HEK293 (cell line): ENCODE measurements around the gene SYNDIG1.

Source experiments
- CTCF ChIA-PET: fragments of 350-600 bp; formaldehyde crosslinking; extraction: SDS; loops from one replicate; lab custom pipeline; 2021; ENCODE audit warnings: antibody characterized with exemption; lab: Yijun Ruan, JAX
- POLR2A ChIA-PET: fragments of 300-600 bp; formaldehyde crosslinking; extraction: SDS; loops from one replicate; lab custom pipeline; 2020; ENCODE audit warnings: antibody characterized with exemption, inconsistent platforms; lab: Yijun Ruan, JAX
- H3K27ac ChIP-seq: fragments of 200-500 bp; sonication (Bioruptor generic); 2 replicates; pipeline ENCODE4 v1.5.1; 2014; ENCODE audit warnings: low read depth, low read length, control low read depth, inconsistent platforms; ENCODE audit errors: extremely low read depth
- H3K36me3 ChIP-seq, 2 experiments: fragments of 200-500 bp in 1 of 2; sonication (Bioruptor generic) in 1 of 2; 1 replicate in 1 of 2; 2 replicates in 1 of 2; pipeline ENCODE4 v1.5.1; 2014 to 2017; ENCODE audit warnings: inconsistent platforms in 2 of 2, low read length in 2 of 2; ENCODE audit not compliant: control insufficient read depth in 2 of 2, insufficient read depth in 1 of 2
- H3K4me1 ChIP-seq: fragments of 200-500 bp; sonication (Bioruptor generic); 2 replicates; pipeline ENCODE4 v1.5.1; 2014; ENCODE audit warnings: mild to moderate bottlenecking, low read length, inconsistent platforms; ENCODE audit not compliant: control insufficient read depth, insufficient read depth
- H3K4me3 ChIP-seq: 2 replicates; pipeline ENCODE4 v1.5.1; 2011; ENCODE audit warnings: low read depth, mild to moderate bottlenecking, control low read depth, low read length, moderate library complexity
- H3K9me3 ChIP-seq: fragments of 200-500 bp; sonication (Bioruptor generic); 2 replicates; pipeline ENCODE4 v1.5.1; 2014; ENCODE audit warnings: low read depth, low read length, inconsistent platforms; ENCODE audit not compliant: control insufficient read depth, insufficient read depth
- EGR2 ChIP-seq: fragments of 450-650 bp; formaldehyde crosslinking; IDR thresholded peaks from 2 replicates; pipeline ENCODE4 v1.5.1; 2016; ENCODE audit warnings: low read depth, missing biosample characterization, missing genetic modification characterization
- GLI2 ChIP-seq: fragments of 450-650 bp; formaldehyde crosslinking; IDR thresholded peaks from 2 replicates; pipeline ENCODE4; 2017; ENCODE audit warnings: missing biosample characterization, missing genetic modification characterization, low read depth, borderline replicate concordance
- MYNN ChIP-seq: fragments of 450-650 bp; formaldehyde crosslinking; IDR thresholded peaks from 2 replicates; pipeline ENCODE4 v1.5.1; 2016; ENCODE audit warnings: missing biosample characterization, missing genetic modification characterization, borderline replicate concordance
- ZFHX2 ChIP-seq: fragments of 450-650 bp; formaldehyde crosslinking; conservative IDR thresholded peaks from 2 replicates; pipeline ENCODE4 v1.5.1; 2016; ENCODE audit warnings: missing biosample characterization, missing genetic modification characterization
- ZNF121 ChIP-seq: fragments of 450-650 bp; formaldehyde crosslinking; IDR thresholded peaks from 2 replicates; pipeline ENCODE4 v1.5.1; 2016; ENCODE audit warnings: missing biosample characterization, missing genetic modification characterization
- ZNF155 ChIP-seq: fragments of 450-650 bp; formaldehyde crosslinking; IDR thresholded peaks from 2 replicates; pipeline ENCODE4 v1.5.1; 2016; ENCODE audit warnings: missing biosample characterization, missing genetic modification characterization
- ZNF174 ChIP-seq: fragments of 450-650 bp; formaldehyde crosslinking; IDR thresholded peaks from 2 replicates; pipeline ENCODE4 v1.5.0; 2017; ENCODE audit warnings: missing biosample characterization, mild to moderate bottlenecking, missing genetic modification characterization
- ZNF266 ChIP-seq: fragments of 450-650 bp; formaldehyde crosslinking; IDR thresholded peaks from 2 replicates; pipeline ENCODE4 v1.5.1; 2016; ENCODE audit warnings: missing biosample characterization, missing genetic modification characterization, low read depth
- ZNF394 ChIP-seq: fragments of 450-650 bp; formaldehyde crosslinking; IDR thresholded peaks from 2 replicates; pipeline ENCODE4 v1.5.1; 2016; ENCODE audit warnings: missing biosample characterization, missing genetic modification characterization, mild to moderate bottlenecking, moderate library complexity, borderline replicate concordance
- ZNF48 ChIP-seq: fragments of 450-650 bp; formaldehyde crosslinking; IDR thresholded peaks from 2 replicates; pipeline ENCODE4 v1.5.1; 2016; ENCODE audit warnings: missing biosample characterization, missing genetic modification characterization
- ZNF501 ChIP-seq: fragments of 450-650 bp; formaldehyde crosslinking; IDR thresholded peaks from 2 replicates; pipeline ENCODE4 v1.5.1; 2016; ENCODE audit warnings: missing biosample characterization, missing genetic modification characterization
- ZNF529 ChIP-seq: fragments of 450-650 bp; formaldehyde crosslinking; IDR thresholded peaks from 2 replicates; pipeline ENCODE4 v1.5.1; 2017; ENCODE audit warnings: missing genetic modification characterization, missing biosample characterization; ENCODE audit not compliant: insufficient replicate concordance
- ZNF555 ChIP-seq: fragments of 450-650 bp; formaldehyde crosslinking; conservative IDR thresholded peaks from 2 replicates; pipeline ENCODE4 v1.5.1; 2017; ENCODE audit warnings: missing biosample characterization, mild to moderate bottlenecking, missing genetic modification characterization, inconsistent platforms
- ZNF560 ChIP-seq: fragments of 450-650 bp; formaldehyde crosslinking; IDR thresholded peaks from 2 replicates; pipeline ENCODE4 v1.5.1; 2017; ENCODE audit warnings: missing biosample characterization, missing genetic modification characterization, borderline replicate concordance
- ZNF596 ChIP-seq: fragments of 450-650 bp; IDR thresholded peaks from 2 replicates; pipeline ENCODE4 v1.5.0; 2018; ENCODE audit warnings: missing biosample characterization, mild to moderate bottlenecking, missing genetic modification characterization, moderate library complexity
- ZNF654 ChIP-seq: fragments of 450-650 bp; formaldehyde crosslinking; IDR thresholded peaks from 2 replicates; pipeline ENCODE4 v1.5.1; 2016; ENCODE audit warnings: low read depth, missing biosample characterization, missing genetic modification characterization
- ZNF830 ChIP-seq: fragments of 450-650 bp; IDR thresholded peaks from 2 replicates; pipeline ENCODE4 v1.5.0; 2018; ENCODE audit warnings: missing biosample characterization, missing genetic modification characterization, low read depth, mild to moderate bottlenecking, moderate library complexity
- ZSCAN30 ChIP-seq: fragments of 450-650 bp; IDR thresholded peaks from 2 replicates; pipeline ENCODE4 v1.5.1; 2018; ENCODE audit warnings: missing biosample characterization, mild to moderate bottlenecking, missing genetic modification characterization, moderate library complexity
- TF ChIP-seq, protein P1 (sequence below): fragments of 450-650 bp; formaldehyde crosslinking; IDR thresholded peaks from 2 replicates; pipeline ENCODE4 v1.5.1; 2016; ENCODE audit warnings: missing biosample characterization, missing genetic modification characterization
- TF ChIP-seq, protein P2 (sequence below): fragments of 450-650 bp; formaldehyde crosslinking; IDR thresholded peaks from 2 replicates; pipeline ENCODE4 v1.5.1; 2017; ENCODE audit warnings: missing biosample characterization, missing genetic modification characterization

Gene SYNDIG1

DNA sequence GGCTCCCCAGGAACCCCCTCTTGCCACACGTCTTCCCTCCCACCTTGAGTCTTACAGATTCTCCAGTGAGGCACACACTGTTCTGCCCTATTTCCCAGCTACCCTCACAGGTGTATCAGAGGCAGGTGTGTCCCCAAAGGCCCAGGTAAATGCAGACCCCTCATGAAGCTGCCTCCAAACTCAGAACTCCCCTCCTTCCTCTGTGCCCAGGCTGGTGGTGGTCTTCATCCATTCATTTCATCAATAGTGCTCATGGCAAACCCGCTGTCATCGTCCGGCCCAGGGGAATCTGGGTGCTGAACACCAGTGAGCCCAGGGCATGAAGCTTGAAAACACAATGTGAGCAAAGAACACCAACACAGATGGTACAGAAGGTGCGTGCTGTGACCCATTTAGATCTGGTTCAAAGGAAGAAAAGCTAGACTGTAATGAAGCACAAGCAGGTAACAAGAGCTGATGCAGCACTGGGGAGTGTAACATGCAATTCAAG, 213.1 kb downstream of the SYNDIG1 start:
- Histone ChIP-seq H3K27ac (no peak overlapping the region), H3K4me3 (no peak overlapping the region), H3K4me1 (no peaks in the 10 kb centered on the region)
- ChIA-PET CTCF (no interaction called here), POLR2A (no interaction called here)
- TF ChIP-seq ZNF501 (tag by site-specific recombination) (no peak), MYNN (tag by site-specific recombination) (no peak), ZNF596 (tag by site-specific recombination) (no peak), ZNF654 (tag by site-specific recombination) (no peak), ZNF174 (no peak), ZNF529 (no peak), ZNF830 (tag by site-specific recombination) (no peak), ZNF394 (tag by site-specific recombination) (no peak), ZNF155 (tag by site-specific recombination) (no peak), ZNF555 (no peak), ZNF48 (tag by site-specific recombination) (no peak), ZNF266 (tag by site-specific recombination) (no peak)
- TF ChIP-seq, protein P1, sequence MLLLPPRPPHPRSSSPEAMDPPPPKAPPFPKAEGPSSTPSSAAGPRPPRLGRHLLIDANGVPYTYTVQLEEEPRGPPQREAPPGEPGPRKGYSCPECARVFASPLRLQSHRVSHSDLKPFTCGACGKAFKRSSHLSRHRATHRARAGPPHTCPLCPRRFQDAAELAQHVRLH (tag by site-specific recombination) = no peak
- TF ChIP-seq, all 188 proteins: peak for 0
- no peaks in the 10 kb centered on the region for H3K36me3 ChIP-seq
- no peaks in the 10 kb centered on the region for H3K9me3 ChIP-seq

DNA sequence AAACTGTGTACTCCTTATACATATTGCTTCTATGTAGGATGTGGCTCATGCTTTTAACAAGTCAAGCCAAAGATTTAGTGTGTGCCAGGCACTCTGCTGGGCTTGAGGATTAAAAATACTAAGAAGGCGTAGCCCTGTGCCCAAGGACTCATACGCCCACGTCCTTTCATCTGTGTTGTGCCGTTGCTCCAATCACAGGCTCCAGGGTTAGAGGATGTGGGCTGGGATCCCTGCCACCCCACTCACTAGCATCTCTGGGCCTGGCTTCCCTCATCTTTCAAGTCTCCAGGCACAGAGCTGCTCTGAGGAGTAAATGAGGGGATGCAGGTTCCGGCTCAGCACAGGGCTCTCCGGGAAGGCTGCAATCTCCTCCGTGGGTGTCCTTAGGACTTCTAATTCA, 214.2 kb downstream of the SYNDIG1 start:
- H3K4me1 ChIP-seq = no peaks in the 10 kb centered on the region
- H3K4me3 ChIP-seq = no peak overlapping the region
- ChIA-PET CTCF (no interaction called here), POLR2A (no interaction called here)
- H3K9me3 ChIP-seq = no peaks in the 10 kb centered on the region
- H3K36me3 ChIP-seq = no peaks in the 10 kb centered on the region
- no peak overlapping the region for H3K27ac ChIP-seq
- TF ChIP-seq ZFHX2 (tag by site-specific recombination) (peak; percentile 47), EGR2 (tag by site-specific recombination) (peak; percentile 34; the same call in 1 of the 2 replicates), ZNF560 (no peak), ZSCAN30 (tag by site-specific recombination) (no peak)

DNA sequence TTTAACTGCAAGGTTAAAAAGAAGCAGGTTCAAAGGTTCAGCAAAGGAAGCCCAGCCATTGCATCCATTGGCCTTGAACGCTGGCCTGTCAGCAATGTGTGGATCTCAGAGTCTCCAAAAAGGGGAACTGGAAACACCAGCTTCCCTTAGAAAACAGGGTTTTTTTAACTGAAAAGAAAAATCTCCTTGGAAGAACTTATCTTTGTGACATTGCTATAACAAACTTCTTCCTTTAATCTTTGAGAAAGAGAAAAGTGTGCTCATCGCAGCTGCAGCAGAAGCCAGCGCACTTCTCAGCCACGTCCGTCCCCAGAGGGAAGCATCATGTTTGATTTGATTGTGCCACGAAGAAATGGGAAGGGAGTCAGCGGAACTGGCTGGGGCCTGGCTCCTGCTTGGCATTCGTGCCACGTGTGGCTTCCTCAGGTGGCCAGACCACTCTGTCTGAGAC, 215.0 kb downstream of the SYNDIG1 start:
- no peak overlapping the region for H3K27ac ChIP-seq
- TF ChIP-seq ZNF121 (tag by site-specific recombination) = no peak
- no peak for TF ChIP-seq GLI2 (tag by site-specific recombination)
- TF ChIP-seq ZFHX2 (tag by site-specific recombination) = no peak
- TF ChIP-seq, protein P2, sequence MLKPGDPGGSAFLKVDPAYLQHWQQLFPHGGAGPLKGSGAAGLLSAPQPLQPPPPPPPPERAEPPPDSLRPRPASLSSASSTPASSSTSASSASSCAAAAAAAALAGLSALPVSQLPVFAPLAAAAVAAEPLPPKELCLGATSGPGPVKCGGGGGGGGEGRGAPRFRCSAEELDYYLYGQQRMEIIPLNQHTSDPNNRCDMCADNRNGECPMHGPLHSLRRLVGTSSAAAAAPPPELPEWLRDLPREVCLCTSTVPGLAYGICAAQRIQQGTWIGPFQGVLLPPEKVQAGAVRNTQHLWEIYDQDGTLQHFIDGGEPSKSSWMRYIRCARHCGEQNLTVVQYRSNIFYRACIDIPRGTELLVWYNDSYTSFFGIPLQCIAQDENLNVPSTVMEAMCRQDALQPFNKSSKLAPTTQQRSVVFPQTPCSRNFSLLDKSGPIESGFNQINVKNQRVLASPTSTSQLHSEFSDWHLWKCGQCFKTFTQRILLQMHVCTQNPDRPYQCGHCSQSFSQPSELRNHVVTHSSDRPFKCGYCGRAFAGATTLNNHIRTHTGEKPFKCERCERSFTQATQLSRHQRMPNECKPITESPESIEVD = no peak
- TF ChIP-seq ZNF501 (tag by site-specific recombination) = no peak
- no peaks in the 10 kb centered on the region for H3K9me3 ChIP-seq
- ChIA-PET CTCF (no interaction called here), POLR2A (no interaction called here)
- no peaks in the 10 kb centered on the region for H3K36me3 ChIP-seq
- H3K4me3 ChIP-seq = no peak overlapping the region
- no peaks in the 10 kb centered on the region for H3K4me1 ChIP-seq
